ENCODE results near the gene MSRB1.
"Not testable (repeated sequence)": the region's sequence is repeated elsewhere in the genome, so short reads cannot be mapped to it uniquely, and the experiment has no call there.

Gene MSRB1

GRCh38 chr16:1959269-1960039 is 16.5 kb upstream of the MSRB1 start, which contains the start of gene NDUFB10:
NDUFB10 (plus strand) TSS chr16:1959538; CDS start chr16:1959625, 87 bp downstream.
- peak within 1 kb of the TSS; percentile 87 for H3K4me3 Mint-ChIP-seq

GRCh38 chr16:1958715-1959268 is 15.8 kb upstream of the MSRB1 start:
- Mint-ChIP-seq H3K4me1 (ENCODE audit: low read depth) (peaks cover 37% of the 10 kb centered on the region), H3K27ac (peak overlapping the region; percentile 94), H3K4me3 (peak overlapping the region; percentile 87), H3K9me3 (no peaks in the 10 kb centered on the region), H3K27me3 (no peaks in the 10 kb centered on the region), H3K36me3 (ENCODE audit: low read depth) (peaks cover 44% of the 10 kb centered on the region)
- DNase-seq, result no peak

More at GRCh38 chr16:1959269-1960039, 16.5 kb upstream of the MSRB1 start, which contains the start of gene NDUFB10:
- Mint-ChIP-seq H3K27ac (peak within 1 kb of the TSS; percentile 94), H3K4me1 (ENCODE audit: low read depth) (peaks cover 38% of the 10 kb centered on the region), H3K9me3 (no peaks in the 10 kb centered on the region), H3K36me3 (ENCODE audit: low read depth) (peaks cover 50% of the 10 kb centered on the region), H3K27me3 (no peaks in the 10 kb centered on the region)
- peak; percentile 96 for DNase-seq

GRCh38 chr16:1958143-1958491 is 15.1 kb upstream of the MSRB1 start:
- not testable (repeated sequence) for H3K27ac Mint-ChIP-seq, DNase-seq, H3K4me3 Mint-ChIP-seq, H3K27me3 Mint-ChIP-seq, H3K9me3 Mint-ChIP-seq
- Mint-ChIP-seq H3K36me3 (ENCODE audit: low read depth) (peaks cover 37% of the 10 kb centered on the region), H3K4me1 (ENCODE audit: low read depth) (peaks cover 34% of the 10 kb centered on the region)

- Mint-ChIP-seq H3K4me1 (ENCODE audit: low read depth) (peaks cover 29% of the 10 kb centered on the region), H3K36me3 (ENCODE audit: low read depth) (peaks cover 32% of the 10 kb centered on the region)
- H3K27ac Mint-ChIP-seq, DNase-seq, H3K9me3 Mint-ChIP-seq, H3K4me3 Mint-ChIP-seq, H3K27me3 Mint-ChIP-seq: not testable (repeated sequence)
Observed at GRCh38 chr16:1957434-1958142, 14.6 kb upstream of the MSRB1 start.

GRCh38 chr16:1953734-1954133 is 10.7 kb upstream of the MSRB1 start:
- Mint-ChIP-seq H3K27me3 (no peaks in the 10 kb centered on the region), H3K4me3 (no peak overlapping the region), H3K27ac (no peak overlapping the region), H3K9me3 (no peaks in the 10 kb centered on the region), H3K4me1 (ENCODE audit: low read depth) (peaks cover 2% of the 10 kb centered on the region), H3K36me3 (ENCODE audit: low read depth) (no peaks in the 10 kb centered on the region)
- DNase-seq, result no peak

GRCh38 chr16:1950559-1950958 is 7.6 kb upstream of the MSRB1 start:
- H3K36me3 Mint-ChIP-seq (ENCODE audit: low read depth), result no peaks in the 10 kb centered on the region
- H3K4me1 Mint-ChIP-seq (ENCODE audit: low read depth), result no peaks in the 10 kb centered on the region
- no peaks in the 10 kb centered on the region for H3K27me3 Mint-ChIP-seq
- DNase-seq, result no peak
- H3K9me3 Mint-ChIP-seq, result no peaks in the 10 kb centered on the region
- no peak overlapping the region for H3K27ac Mint-ChIP-seq
- H3K4me3 Mint-ChIP-seq, result no peak overlapping the region

- no peaks in the 10 kb centered on the region for H3K4me1 Mint-ChIP-seq (ENCODE audit: low read depth)
- no peak overlapping the region for H3K4me3 Mint-ChIP-seq
- no peaks in the 10 kb centered on the region for H3K9me3 Mint-ChIP-seq
- H3K27ac Mint-ChIP-seq, result no peak overlapping the region
- no peaks in the 10 kb centered on the region for H3K27me3 Mint-ChIP-seq
- DNase-seq, result no peak
- no peaks in the 10 kb centered on the region for H3K36me3 Mint-ChIP-seq (ENCODE audit: low read depth)
Observed at GRCh38 chr16:1950047-1950446, 7.0 kb upstream of the MSRB1 start.

- Mint-ChIP-seq H3K27ac (no peak overlapping the region), H3K36me3 (ENCODE audit: low read depth) (no peaks in the 10 kb centered on the region), H3K27me3 (no peaks in the 10 kb centered on the region), H3K4me3 (no peak overlapping the region), H3K4me1 (ENCODE audit: low read depth) (peaks cover 2% of the 10 kb centered on the region), H3K9me3 (no peaks in the 10 kb centered on the region)
- DNase-seq, result no peak
Observed at GRCh38 chr16:1949507-1949906, 6.5 kb upstream of the MSRB1 start.

GRCh38 chr16:1947369-1947670 is 4.3 kb upstream of the MSRB1 start:
- Mint-ChIP-seq H3K4me1 (ENCODE audit: low read depth) (peaks cover 17% of the 10 kb centered on the region), H3K27me3 (no peaks in the 10 kb centered on the region), H3K27ac (no peak overlapping the region), H3K9me3 (no peaks in the 10 kb centered on the region), H3K4me3 (no peak overlapping the region), H3K36me3 (ENCODE audit: low read depth) (peaks cover 2% of the 10 kb centered on the region)
- DNase-seq, result no peak

- Mint-ChIP-seq H3K27ac (no peak overlapping the region), H3K4me3 (no peak overlapping the region)
Observed at GRCh38 chr16:1946495-1947368, 3.7 kb upstream of the MSRB1 start.

GRCh38 chr16:1945559-1946391 is 2.8 kb upstream of the MSRB1 start:
- no peaks in the 10 kb centered on the region for H3K27me3 Mint-ChIP-seq
- H3K4me3 Mint-ChIP-seq, result no peak overlapping the region
- no peaks in the 10 kb centered on the region for H3K9me3 Mint-ChIP-seq
- peaks cover 2% of the 10 kb centered on the region for H3K36me3 Mint-ChIP-seq (ENCODE audit: low read depth)
- H3K4me1 Mint-ChIP-seq (ENCODE audit: low read depth), result peaks cover 29% of the 10 kb centered on the region
- H3K27ac Mint-ChIP-seq, result no peak overlapping the region
- no peak for DNase-seq

More at GRCh38 chr16:1946495-1947368, 3.7 kb upstream of the MSRB1 start:
- Mint-ChIP-seq H3K36me3 (ENCODE audit: low read depth) (peaks cover 2% of the 10 kb centered on the region), H3K9me3 (no peaks in the 10 kb centered on the region), H3K4me1 (ENCODE audit: low read depth) (peaks cover 23% of the 10 kb centered on the region), H3K27me3 (no peaks in the 10 kb centered on the region)
- no peak for DNase-seq

GRCh38 chr16:1944612-1945199 is 1.7 kb upstream of the MSRB1 start:
- no peaks in the 10 kb centered on the region for H3K9me3 Mint-ChIP-seq
- H3K36me3 Mint-ChIP-seq (ENCODE audit: low read depth), result peaks cover 8% of the 10 kb centered on the region
- H3K4me1 Mint-ChIP-seq (ENCODE audit: low read depth), result peaks cover 29% of the 10 kb centered on the region
- no peak for DNase-seq
- peak overlapping the region; percentile 38 for H3K27ac Mint-ChIP-seq
- peak overlapping the region; percentile 92 for H3K4me3 Mint-ChIP-seq
- H3K27me3 Mint-ChIP-seq, result no peaks in the 10 kb centered on the region

- DNase-seq, result peak; percentile 48
- H3K4me1 Mint-ChIP-seq (ENCODE audit: low read depth), result peaks cover 29% of the 10 kb centered on the region
- H3K36me3 Mint-ChIP-seq (ENCODE audit: low read depth), result peaks cover 24% of the 10 kb centered on the region
- H3K27me3 Mint-ChIP-seq, result no peaks in the 10 kb centered on the region
- H3K9me3 Mint-ChIP-seq, result no peaks in the 10 kb centered on the region
- H3K4me3 Mint-ChIP-seq, result peak overlapping the region; percentile 92
- H3K27ac Mint-ChIP-seq, result peak overlapping the region; percentile 91
Observed at GRCh38 chr16:1942047-1942809, 771 bp downstream of the MSRB1 start.

Data from activated T-cell treated with anti-CD3 and anti-CD28 coated beads, Interleukin-2, amount 50 U/mL, for 24 hours (primary cell).